CD4-positive, alpha-beta T cell (primary cell): ENCODE results near the gene BRD8. TPM values are rescaled to one million over a fixed set of nuclear protein-coding genes. Genes with fewer than 3 reads are reported as not detected.

Experiments
- ATAC-seq: fragments of 200-7000 bp; cut with Tn5 transposase; one replicate; pipeline ENCODE4 v1.10.0; 2022; ENCODE audit warnings: mild to moderate bottlenecking; ENCODE audit not compliant: poor library complexity
- CTCF ChIA-PET: fragments of 350-600 bp; sonication (Branson Sonifier 250); formaldehyde crosslinking; loops from one replicate; lab custom pipeline; 2021; ENCODE audit warnings: antibody characterized with exemption, inconsistent platforms; lab: Charles Lee
- POLR2A ChIA-PET: fragments of 350-600 bp; sonication (Branson Sonifier 250); formaldehyde crosslinking; loops from one replicate; lab custom pipeline; 2021; ENCODE audit warnings: antibody characterized with exemption, inconsistent platforms; lab: Charles Lee
- DNase-seq, 14 experiments: peaks; one replicate each; pipeline ENCODE4 v3.0.0-alpha.2; 2013 to 2020; ENCODE audit warnings: mixed read lengths in 2 of 14
- H3K27ac ChIP-seq, 2 donors: one replicate each; pipeline versions ENCODE4 v1.5.1 to v1.7.0; 2013; ENCODE audit warnings: low read length in 2 of 2, low read depth in 1 of 2, mild to moderate bottlenecking in 1 of 2
- H3K27me3 ChIP-seq, 2 experiments: 1 replicate in 1 of 2; 2 replicates in 1 of 2; pipeline versions ENCODE4 v1.6.1 to v1.7.0; 2013; ENCODE audit warnings: low read length in 2 of 2, control low read depth in 1 of 2, mild to moderate bottlenecking in 1 of 2, moderate library complexity in 1 of 2; ENCODE audit not compliant: insufficient read depth in 2 of 2, control insufficient read depth in 1 of 2
- H3K36me3 ChIP-seq: one replicate; pipeline ENCODE4 v1.6.1; 2013; ENCODE audit warnings: low read length, control low read depth; ENCODE audit not compliant: insufficient read depth
- H3K4me1 ChIP-seq: one replicate; pipeline ENCODE4 v1.6.1; 2013; ENCODE audit warnings: low read length, control low read depth; ENCODE audit not compliant: insufficient read depth
- H3K4me3 ChIP-seq: one replicate; pipeline ENCODE4 v1.5.1; 2013; ENCODE audit warnings: mild to moderate bottlenecking, low read length, moderate library complexity
- H3K9me3 ChIP-seq, 2 experiments: 1 replicate in 1 of 2; 2 replicates in 1 of 2; pipeline versions ENCODE4 v1.6.1 to v1.7.0; 2013; ENCODE audit warnings: low read length in 2 of 2, mild to moderate bottlenecking in 2 of 2, control low read depth in 1 of 2, moderate library complexity in 1 of 2; ENCODE audit not compliant: control insufficient read depth in 1 of 2, insufficient read depth in 1 of 2
- H3K27ac Mint-ChIP-seq: one replicate; pipeline ENCODE4 v1.8.0; 2020; ENCODE audit warnings: mixed read lengths
- H3K27me3 Mint-ChIP-seq: one replicate; pipeline ENCODE4 v1.8.0; 2021; ENCODE audit warnings: mixed read lengths
- H3K36me3 Mint-ChIP-seq: one replicate; pipeline ENCODE4 v1.8.0; 2021; ENCODE audit warnings: low read depth, mixed read lengths
- H3K4me1 Mint-ChIP-seq: one replicate; pipeline ENCODE4 v1.8.0; 2021; ENCODE audit warnings: low read depth, mixed read lengths
- H3K4me3 Mint-ChIP-seq: one replicate; pipeline ENCODE4 v1.8.0; 2020; ENCODE audit warnings: mild to moderate bottlenecking, mixed read lengths
- H3K9me3 Mint-ChIP-seq: one replicate; pipeline ENCODE4 v1.8.0; 2020; ENCODE audit warnings: mixed read lengths
- CTCF ChIP-seq: fragments of 200-600 bp; IDR thresholded peaks from one replicate; pipeline ENCODE4 v1.8.0; 2022; ENCODE audit warnings: antibody characterized with exemption, mild to moderate bottlenecking
- intact Hi-C, 2 experiments: fragments of 100-400 bp; cut with DNase I in 1 of 2; cut with micrococcal nuclease in 1 of 2; formaldehyde crosslinking; loops; one replicate each; pipeline versions ENCODE4 v1.15.1 to v1.9.0; 2023 to 2025; cut with DNase I, micrococcal nuclease
- total RNA-seq, 174 experiments: library from RNA in 2 of 174; stranded (reverse) in 2 of 174; gene quantifications; one replicate each; pipeline ENCODE4 v1.2.3 and lab custom pipeline; 2021 to 2026

Gene BRD8
- total RNA-seq, 2 experiments from 2014 or later = 6.9 to 9.6 TPM

GRCh38 chr5:138109463-138110265, 68.8 kb downstream of the BRD8 start:
- Histone ChIP-seq H3K27me3 (no peaks in the 10 kb centered on the region), H3K9me3 (no peaks in the 10 kb centered on the region), H3K4me1 (no peaks in the 10 kb centered on the region), H3K36me3 (no peaks in the 10 kb centered on the region), H3K27ac (no peak overlapping the region), H3K4me3 (no peak overlapping the region)
- DNase-seq (no peak), ATAC-seq (no peak)
- ChIA-PET CTCF (interaction anchor here (0.8 kb wide), 1 partner anchor 16 kb away, joined by 3 read pairs; no protein-coding TSS in a partner anchor), POLR2A (no interaction called here)
- H3K27me3 Mint-ChIP-seq = no peaks in the 10 kb centered on the region
- intact Hi-C loops = no loop called here
- H3K4me3 Mint-ChIP-seq = no peak overlapping the region
- H3K36me3 Mint-ChIP-seq = no peaks in the 10 kb centered on the region
- no peak overlapping the region for H3K27ac Mint-ChIP-seq
- no peaks in the 10 kb centered on the region for H3K4me1 Mint-ChIP-seq
- H3K9me3 Mint-ChIP-seq = no peaks in the 10 kb centered on the region
- no peak for TF ChIP-seq CTCF

- DNase-seq (no peak), ATAC-seq (no peak)
- no peak overlapping the region for H3K4me3 Mint-ChIP-seq
- H3K36me3 Mint-ChIP-seq = no peaks in the 10 kb centered on the region
- TF ChIP-seq CTCF = no peak
- no peak overlapping the region for H3K27ac Mint-ChIP-seq
- Histone ChIP-seq H3K27me3 (no peaks in the 10 kb centered on the region), H3K36me3 (no peaks in the 10 kb centered on the region), H3K9me3 (no peaks in the 10 kb centered on the region), H3K4me3 (no peak overlapping the region), H3K4me1 (no peaks in the 10 kb centered on the region), H3K27ac (no peak overlapping the region)
- ChIA-PET CTCF (interaction anchor here (0.5 kb wide), 1 partner anchor 277 kb away, joined by 4 read pairs; no protein-coding TSS in a partner anchor), POLR2A (interaction anchor here (0.7 kb wide), 1 partner anchor 138 kb away, joined by 4 read pairs; no protein-coding TSS in a partner anchor)
- intact Hi-C loops = no loop called here
- no peaks in the 10 kb centered on the region for H3K4me1 Mint-ChIP-seq
- no peaks in the 10 kb centered on the region for H3K27me3 Mint-ChIP-seq
- H3K9me3 Mint-ChIP-seq = no peaks in the 10 kb centered on the region
These were observed 71.2 kb downstream of the BRD8 start for GRCh38 chr5:138107213-138107612.

GRCh38 chr5:138105709-138106108, 72.7 kb downstream of the BRD8 start:
- DNase-seq (no peak), ATAC-seq (no peak)
- CTCF ChIA-PET = no interaction called here
- H3K36me3 Mint-ChIP-seq = no peaks in the 10 kb centered on the region
- H3K27me3 Mint-ChIP-seq = no peaks in the 10 kb centered on the region
- POLR2A ChIA-PET = no interaction called here
- no peaks in the 10 kb centered on the region for H3K27me3 ChIP-seq
- no peak overlapping the region for H3K4me3 Mint-ChIP-seq
- no peak overlapping the region for H3K27ac Mint-ChIP-seq
- H3K27ac ChIP-seq = no peak overlapping the region
- no peak overlapping the region for H3K4me3 ChIP-seq
- no peaks in the 10 kb centered on the region for H3K4me1 ChIP-seq
- H3K4me1 Mint-ChIP-seq = no peaks in the 10 kb centered on the region
- H3K36me3 ChIP-seq = no peaks in the 10 kb centered on the region
- TF ChIP-seq CTCF = no peak
- H3K9me3 Mint-ChIP-seq = no peaks in the 10 kb centered on the region
- intact Hi-C loops = no loop called here
- no peaks in the 10 kb centered on the region for H3K9me3 ChIP-seq
